ENCODE results near the gene ADAM19. TPM values are rescaled to one million over a fixed set of nuclear protein-coding genes. Genes with fewer than 3 reads are reported as not detected.

Gene ADAM19
- polyA plus RNA-seq, 1 donor from 2014 or later = 9.9 TPM

GRCh38 chr5:157497875-157498611 lies 77.5 kb downstream of the ADAM19 start:
- no peak overlapping the region for H2AFZ ChIP-seq (ENCODE audit: low read depth, low read length)
- no peak overlapping the region for H3K27ac ChIP-seq (ENCODE audit: low read length)
- TF ChIP-seq EZH2 (IDR thresholded peaks at IDR 0.05; ENCODE audit: borderline replicate concordance, insufficient read depth, low read length, poor library complexity, severe bottlenecking) (no peak), SMC3 (conservative IDR thresholded peaks at IDR 0.05; ENCODE audit: poor library complexity) (no peak), MXI1 (conservative IDR thresholded peaks at IDR 0.05; ENCODE audit: poor library complexity, severe bottlenecking) (no peak), EP300 (conservative IDR thresholded peaks at IDR 0.05; ENCODE audit: poor library complexity, severe bottlenecking) (no peak), RAD21 (conservative IDR thresholded peaks at IDR 0.05) (no peak), POLR2AphosphoS5 (IDR thresholded peaks at IDR 0.05) (no peak)
- TF ChIP-seq, protein P1, sequence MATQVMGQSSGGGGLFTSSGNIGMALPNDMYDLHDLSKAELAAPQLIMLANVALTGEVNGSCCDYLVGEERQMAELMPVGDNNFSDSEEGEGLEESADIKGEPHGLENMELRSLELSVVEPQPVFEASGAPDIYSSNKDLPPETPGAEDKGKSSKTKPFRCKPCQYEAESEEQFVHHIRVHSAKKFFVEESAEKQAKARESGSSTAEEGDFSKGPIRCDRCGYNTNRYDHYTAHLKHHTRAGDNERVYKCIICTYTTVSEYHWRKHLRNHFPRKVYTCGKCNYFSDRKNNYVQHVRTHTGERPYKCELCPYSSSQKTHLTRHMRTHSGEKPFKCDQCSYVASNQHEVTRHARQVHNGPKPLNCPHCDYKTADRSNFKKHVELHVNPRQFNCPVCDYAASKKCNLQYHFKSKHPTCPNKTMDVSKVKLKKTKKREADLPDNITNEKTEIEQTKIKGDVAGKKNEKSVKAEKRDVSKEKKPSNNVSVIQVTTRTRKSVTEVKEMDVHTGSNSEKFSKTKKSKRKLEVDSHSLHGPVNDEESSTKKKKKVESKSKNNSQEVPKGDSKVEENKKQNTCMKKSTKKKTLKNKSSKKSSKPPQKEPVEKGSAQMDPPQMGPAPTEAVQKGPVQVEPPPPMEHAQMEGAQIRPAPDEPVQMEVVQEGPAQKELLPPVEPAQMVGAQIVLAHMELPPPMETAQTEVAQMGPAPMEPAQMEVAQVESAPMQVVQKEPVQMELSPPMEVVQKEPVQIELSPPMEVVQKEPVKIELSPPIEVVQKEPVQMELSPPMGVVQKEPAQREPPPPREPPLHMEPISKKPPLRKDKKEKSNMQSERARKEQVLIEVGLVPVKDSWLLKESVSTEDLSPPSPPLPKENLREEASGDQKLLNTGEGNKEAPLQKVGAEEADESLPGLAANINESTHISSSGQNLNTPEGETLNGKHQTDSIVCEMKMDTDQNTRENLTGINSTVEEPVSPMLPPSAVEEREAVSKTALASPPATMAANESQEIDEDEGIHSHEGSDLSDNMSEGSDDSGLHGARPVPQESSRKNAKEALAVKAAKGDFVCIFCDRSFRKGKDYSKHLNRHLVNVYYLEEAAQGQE (IDR thresholded peaks at IDR 0.05; ENCODE audit: borderline replicate concordance) = no peak
- TF ChIP-seq, protein P2, sequence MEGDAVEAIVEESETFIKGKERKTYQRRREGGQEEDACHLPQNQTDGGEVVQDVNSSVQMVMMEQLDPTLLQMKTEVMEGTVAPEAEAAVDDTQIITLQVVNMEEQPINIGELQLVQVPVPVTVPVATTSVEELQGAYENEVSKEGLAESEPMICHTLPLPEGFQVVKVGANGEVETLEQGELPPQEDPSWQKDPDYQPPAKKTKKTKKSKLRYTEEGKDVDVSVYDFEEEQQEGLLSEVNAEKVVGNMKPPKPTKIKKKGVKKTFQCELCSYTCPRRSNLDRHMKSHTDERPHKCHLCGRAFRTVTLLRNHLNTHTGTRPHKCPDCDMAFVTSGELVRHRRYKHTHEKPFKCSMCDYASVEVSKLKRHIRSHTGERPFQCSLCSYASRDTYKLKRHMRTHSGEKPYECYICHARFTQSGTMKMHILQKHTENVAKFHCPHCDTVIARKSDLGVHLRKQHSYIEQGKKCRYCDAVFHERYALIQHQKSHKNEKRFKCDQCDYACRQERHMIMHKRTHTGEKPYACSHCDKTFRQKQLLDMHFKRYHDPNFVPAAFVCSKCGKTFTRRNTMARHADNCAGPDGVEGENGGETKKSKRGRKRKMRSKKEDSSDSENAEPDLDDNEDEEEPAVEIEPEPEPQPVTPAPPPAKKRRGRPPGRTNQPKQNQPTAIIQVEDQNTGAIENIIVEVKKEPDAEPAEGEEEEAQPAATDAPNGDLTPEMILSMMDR (IDR thresholded peaks at IDR 0.05; ENCODE audit: poor library complexity, severe bottlenecking) = no peak
- no peak overlapping the region for H3K9ac ChIP-seq (ENCODE audit: low read length)
- no peak overlapping the region for H3K4me3 ChIP-seq (ENCODE audit: low read length)
- H3K79me2 ChIP-seq (replicated peaks; ENCODE audit: insufficient read depth, low read length) = no peaks in the 10 kb centered on the region
- no peaks in the 10 kb centered on the region for H3K9me2 ChIP-seq (ENCODE audit: insufficient read depth, low read length)
- no peaks in the 10 kb centered on the region for H3K9me3 ChIP-seq (ENCODE audit: low read length)
- no peaks in the 10 kb centered on the region for H3F3A ChIP-seq (ENCODE audit: insufficient read depth, low read length, poor library complexity, severe bottlenecking)
- H4K20me1 ChIP-seq (ENCODE audit: insufficient read depth) = no peaks in the 10 kb centered on the region
- H3K27me3 ChIP-seq (ENCODE audit: insufficient read depth, low read depth, low read length) = no peaks in the 10 kb centered on the region
- H3K36me3 ChIP-seq (ENCODE audit: insufficient read depth, low read length) = peaks cover 9% of the 10 kb centered on the region
- H3K4me2 ChIP-seq (ENCODE audit: low read length) = no peak overlapping the region

- Histone ChIP-seq H3K36me3 (ENCODE audit: insufficient read depth, low read length) (peaks cover 9% of the 10 kb centered on the region), H3K27me3 (ENCODE audit: insufficient read depth, low read depth, low read length) (no peaks in the 10 kb centered on the region), H3K4me3 (ENCODE audit: low read length) (no peak overlapping the region), H3K79me2 (replicated peaks; ENCODE audit: insufficient read depth, low read length) (no peaks in the 10 kb centered on the region), H3F3A (ENCODE audit: insufficient read depth, low read length, poor library complexity, severe bottlenecking) (no peaks in the 10 kb centered on the region), H3K4me2 (ENCODE audit: low read length) (no peak overlapping the region), H3K9me3 (ENCODE audit: low read length) (no peaks in the 10 kb centered on the region), H3K9ac (ENCODE audit: low read length) (no peak overlapping the region), H4K20me1 (ENCODE audit: insufficient read depth) (no peaks in the 10 kb centered on the region), H2AFZ (ENCODE audit: low read depth, low read length) (no peak overlapping the region), H3K27ac (ENCODE audit: low read length) (no peak overlapping the region), H3K9me2 (ENCODE audit: insufficient read depth, low read length) (no peaks in the 10 kb centered on the region)
- no peak for TF ChIP-seq EZH2 (IDR thresholded peaks at IDR 0.05; ENCODE audit: borderline replicate concordance, insufficient read depth, low read length, poor library complexity, severe bottlenecking)
- no peak for TF ChIP-seq EP300 (conservative IDR thresholded peaks at IDR 0.05; ENCODE audit: poor library complexity, severe bottlenecking)
- TF ChIP-seq, protein P1 (IDR thresholded peaks at IDR 0.05; ENCODE audit: borderline replicate concordance) = no peak
- no peak for TF ChIP-seq MXI1 (conservative IDR thresholded peaks at IDR 0.05; ENCODE audit: poor library complexity, severe bottlenecking)
- TF ChIP-seq TAF1 (IDR thresholded peaks at IDR 0.05; ENCODE audit: low read depth) = no peak
- no peak for TF ChIP-seq RAD21 (conservative IDR thresholded peaks at IDR 0.05)
- no peak for TF ChIP-seq POLR2AphosphoS5 (IDR thresholded peaks at IDR 0.05)
- TF ChIP-seq SMC3 (conservative IDR thresholded peaks at IDR 0.05; ENCODE audit: poor library complexity) = no peak
- TF ChIP-seq, protein P2 (IDR thresholded peaks at IDR 0.05; ENCODE audit: poor library complexity, severe bottlenecking) = no peak
Measured at GRCh38 chr5:157496864-157497263, 78.7 kb downstream of the ADAM19 start.
